Measurements from ENCODE around the gene TRPM8. TPM values are rescaled to one million over a fixed set of nuclear protein-coding genes. Genes with fewer than 3 reads are reported as not detected.
A peak's percentile ranks its signal among the peaks of the same experiment; 100 is the strongest.

The TRPM8 gene
- total and polyA plus RNA-seq, 4 donors: 0.03 to 0.14 TPM; not detected in 2

- Histone ChIP-seq H3K9ac (ENCODE audit: insufficient read depth in 1 of 2, low read length in 2 of 2) (no peak overlapping the region), H3K27me3 (ENCODE audit: control insufficient read depth in 3 of 3, insufficient read depth in 3 of 3, low read length in 2 of 3) (no peaks in the 10 kb centered on the region), H3K27ac (ENCODE audit: low read depth in 1 of 2, low read length in 1 of 2) (no peak overlapping the region), H3K36me3 (ENCODE audit: control insufficient read depth in 4 of 4, insufficient read depth in 4 of 4, low read length in 4 of 4) (no peaks in the 10 kb centered on the region), H3K4me1 (ENCODE audit: control insufficient read depth in 5 of 5, insufficient read depth in 5 of 5, low read length in 5 of 5) (peaks cover 0 to 3% (median 2%) of the 10 kb centered on the region in 5 donors), H3K4me3 (no peak overlapping the region), H3K9me3 (ENCODE audit: control insufficient read depth in 4 of 4, insufficient read depth in 3 of 4, low read length in 3 of 4) (peaks cover 0 to 5% (median 1%) of the 10 kb centered on the region in 4 donors)
- WGBS, 2 donors: 75 to 78% methylated on average over 1 of the region's 1 CpG
- ATAC-seq (ENCODE audit: insufficient read depth, low FRiP score) (no peak), DNase-seq (no peak)
- TF ChIP-seq CTCF (IDR thresholded peaks at IDR 0.05; ENCODE audit: control extremely low read depth, extremely low read depth): no peak
These were observed 110.5 kb downstream of the TRPM8 start for GRCh38 chr2:234027641-234028040.

- no peak for ATAC-seq (ENCODE audit: insufficient read depth, low FRiP score)
- 66 to 84% methylated on average over 4 of the region's 4 CpGs for WGBS, 2 donors
- Histone ChIP-seq H3K4me1 (ENCODE audit: control insufficient read depth in 5 of 5, insufficient read depth in 5 of 5, low read length in 5 of 5) (peaks cover 0 to 3% (median 2%) of the 10 kb centered on the region in 5 donors), H3K4me3 (no peak overlapping the region), H3K27ac (ENCODE audit: low read depth in 1 of 2, low read length in 1 of 2) (no peak overlapping the region), H3K36me3 (ENCODE audit: control insufficient read depth in 4 of 4, insufficient read depth in 4 of 4, low read length in 4 of 4) (no peaks in the 10 kb centered on the region), H3K9me3 (ENCODE audit: control insufficient read depth in 4 of 4, insufficient read depth in 3 of 4, low read length in 3 of 4) (peaks cover 0 to 4% (median 2%) of the 10 kb centered on the region in 4 donors), H3K9ac (ENCODE audit: insufficient read depth in 1 of 2, low read length in 2 of 2) (no peak overlapping the region), H3K27me3 (ENCODE audit: control insufficient read depth in 3 of 3, insufficient read depth in 3 of 3, low read length in 2 of 3) (no peaks in the 10 kb centered on the region)
- peak in 1 of 3 donors; percentile 6 for DNase-seq
- no peak for TF ChIP-seq CTCF (IDR thresholded peaks at IDR 0.05; ENCODE audit: control extremely low read depth, extremely low read depth)
These were observed 112.1 kb downstream of the TRPM8 start for GRCh38 chr2:234029150-234029733.

GRCh38 chr2:234031207-234031606 lies 114.0 kb downstream of the TRPM8 start:
- no peak for TF ChIP-seq CTCF (IDR thresholded peaks at IDR 0.05; ENCODE audit: control extremely low read depth, extremely low read depth)
- H3K27ac ChIP-seq (ENCODE audit: low read depth in 1 of 2, low read length in 1 of 2): no peak overlapping the region
- no peaks in the 10 kb centered on the region for H3K4me1 ChIP-seq (ENCODE audit: control insufficient read depth in 5 of 5, insufficient read depth in 5 of 5, low read length in 5 of 5)
- peaks cover 0 to 11% (median 7%) of the 10 kb centered on the region in 4 donors for H3K9me3 ChIP-seq (ENCODE audit: control insufficient read depth in 4 of 4, insufficient read depth in 3 of 4, low read length in 3 of 4)
- H3K9ac ChIP-seq (ENCODE audit: insufficient read depth in 1 of 2, low read length in 2 of 2): no peak overlapping the region
- WGBS, 2 donors: 58 to 62% methylated on average over 2 of the region's 2 CpGs
- H3K4me3 ChIP-seq: no peak overlapping the region
- DNase-seq (no peak), ATAC-seq (ENCODE audit: insufficient read depth, low FRiP score) (no peak)
- H3K36me3 ChIP-seq (ENCODE audit: control insufficient read depth in 4 of 4, insufficient read depth in 4 of 4, low read length in 4 of 4): no peaks in the 10 kb centered on the region
- no peaks in the 10 kb centered on the region for H3K27me3 ChIP-seq (ENCODE audit: control insufficient read depth in 3 of 3, insufficient read depth in 3 of 3, low read length in 2 of 3)

Data from lung (tissue), 12 donors.